ENCODE data around the gene SLC1A1.
"Not testable (repeated sequence)": the region's sequence is repeated elsewhere in the genome, so short reads cannot be mapped to it uniquely, and the experiment has no call there.

The SLC1A1 gene

GRCh38 chr9:4579001-4579400 is 88.7 kb downstream of the SLC1A1 start:
- DNase-seq (ENCODE audit: low spot score): no peak

- DNase-seq (ENCODE audit: low spot score): no peak
Measured at GRCh38 chr9:4581035-4581760, 90.9 kb downstream of the SLC1A1 start.

- no peak for DNase-seq (ENCODE audit: low spot score)
Measured at GRCh38 chr9:4581861-4582565, 91.7 kb downstream of the SLC1A1 start.

GRCh38 chr9:4583001-4583400 is 92.7 kb downstream of the SLC1A1 start:
- DNase-seq (ENCODE audit: low spot score): no peak

- no peak for DNase-seq (ENCODE audit: low spot score)
Measured at GRCh38 chr9:4584636-4585035, 94.4 kb downstream of the SLC1A1 start.

GRCh38 chr9:4585135-4585534 is 94.9 kb downstream of the SLC1A1 start:
- DNase-seq (ENCODE audit: low spot score): no peak

DNA sequence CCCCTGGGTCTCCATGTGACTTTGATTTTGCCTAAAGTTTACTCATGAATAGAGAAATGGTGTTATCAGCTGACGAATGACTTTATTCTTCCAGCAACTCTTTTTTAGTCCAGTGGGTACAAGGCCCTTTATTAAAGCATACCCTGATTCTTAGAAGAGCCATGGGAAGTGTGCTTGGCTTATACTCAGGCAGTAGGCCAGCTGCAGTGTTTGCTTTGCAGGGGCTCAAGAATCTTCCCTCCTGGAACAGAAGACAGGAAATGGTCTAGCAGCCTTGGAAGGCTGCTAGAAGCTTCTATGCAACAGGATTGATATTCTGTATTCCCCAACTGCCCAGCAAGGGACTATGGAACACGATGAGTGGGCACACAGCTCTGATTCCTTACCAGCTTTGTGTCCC is 98.5 kb downstream of the SLC1A1 start:
- DNase-seq (ENCODE audit: low spot score): no peak

GRCh38 chr9:4590430-4591122 is 100.3 kb downstream of the SLC1A1 start:
- no peak for DNase-seq (ENCODE audit: low spot score)

- no peak for DNase-seq (ENCODE audit: low spot score)
Measured at GRCh38 chr9:4591123-4591500, 100.8 kb downstream of the SLC1A1 start.

DNA sequence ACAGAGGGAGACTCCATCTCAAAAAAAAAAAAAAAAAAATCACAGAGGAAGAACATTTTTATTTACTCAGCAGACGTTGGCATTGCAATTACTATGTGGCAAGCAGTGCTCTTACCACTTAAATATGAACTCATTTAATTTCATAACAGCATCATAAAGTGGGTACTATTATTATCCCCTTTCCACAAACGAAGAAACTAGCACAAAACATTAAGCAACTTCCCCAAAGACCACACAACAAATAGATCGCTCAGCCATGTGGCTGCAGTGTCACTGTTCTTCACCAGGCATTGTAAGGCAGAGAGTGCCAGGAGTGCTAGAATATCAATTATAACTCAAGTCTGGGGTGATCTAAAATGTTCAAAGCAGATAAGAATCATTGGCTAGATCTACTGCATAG is 102.0 kb downstream of the SLC1A1 start:
- DNase-seq (ENCODE audit: low spot score): no peak

GRCh38 chr9:4592886-4593285 is 102.6 kb downstream of the SLC1A1 start:
- no peak for DNase-seq (ENCODE audit: low spot score)

GRCh38 chr9:4594545-4594944 is 104.3 kb downstream of the SLC1A1 start:
- DNase-seq (ENCODE audit: low spot score): no peak

GRCh38 chr9:4594994-4595393 is 104.7 kb downstream of the SLC1A1 start:
- no peak for DNase-seq (ENCODE audit: low spot score)

DNA sequence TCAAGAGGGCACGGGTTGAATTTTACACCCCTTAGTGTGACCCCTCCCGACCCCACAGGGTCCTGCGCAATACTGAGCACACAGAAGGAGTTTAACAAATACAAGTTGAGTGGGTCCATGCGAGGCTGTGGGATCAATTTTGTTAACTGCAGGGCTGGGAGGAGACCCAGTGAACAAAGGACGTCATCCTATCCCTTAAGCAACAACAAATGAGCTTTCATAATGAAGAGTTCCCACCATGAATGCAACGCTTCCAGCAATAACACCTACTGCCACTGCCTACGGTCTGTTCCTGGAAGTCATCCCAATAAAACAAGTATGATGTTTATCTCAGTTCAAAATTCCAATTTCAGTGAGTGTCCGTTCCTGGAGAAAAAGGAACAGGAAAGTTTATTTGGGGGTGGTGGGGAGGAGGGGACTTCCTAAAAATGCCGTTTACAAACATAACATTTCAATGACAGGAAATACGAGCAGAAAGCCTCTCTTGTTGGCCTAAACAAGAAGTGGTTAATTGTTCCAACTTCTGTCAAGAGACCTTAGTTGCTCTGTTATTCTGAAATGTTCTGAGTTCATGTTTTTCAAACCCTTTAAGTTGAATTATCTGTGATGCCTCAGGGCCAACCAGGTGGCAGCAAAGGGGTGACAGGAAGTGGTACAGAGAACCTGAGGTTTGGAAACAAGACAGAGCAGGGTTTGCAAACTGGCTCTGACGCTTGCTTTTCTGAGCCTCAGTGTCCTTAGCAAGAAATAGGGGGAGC is 106.1 kb downstream of the SLC1A1 start:
- no peak for DNase-seq (ENCODE audit: low spot score)

GRCh38 chr9:4600368-4600767 is 110.1 kb downstream of the SLC1A1 start:
- DNase-seq (ENCODE audit: low spot score): no peak

GRCh38 chr9:4603830-4604229 is 113.6 kb downstream of the SLC1A1 start:
- no peak for DNase-seq (ENCODE audit: low spot score)

DNA sequence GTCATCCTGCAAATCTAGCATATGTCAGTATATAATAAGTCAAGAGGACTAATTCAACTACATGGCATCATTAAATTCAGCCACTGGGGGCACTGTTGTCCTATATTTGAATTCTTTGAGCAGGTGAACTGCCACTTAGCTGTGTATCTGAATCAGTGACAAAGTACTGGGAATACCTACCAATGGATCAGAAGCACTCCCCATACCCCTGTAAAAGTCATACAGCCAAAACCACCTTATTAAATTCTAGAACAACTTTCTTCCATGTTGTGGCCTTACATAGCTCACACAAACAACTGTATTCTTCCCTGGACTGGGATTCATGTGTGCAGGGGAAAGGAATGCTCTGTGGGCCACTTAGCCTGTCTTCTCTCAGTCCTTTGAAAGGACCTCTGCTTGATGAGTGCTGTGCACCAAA is 114.4 kb downstream of the SLC1A1 start:
- no peak for DNase-seq (ENCODE audit: low spot score)

- DNase-seq (ENCODE audit: low spot score): not testable (repeated sequence)
Measured at GRCh38 chr9:4606033-4606432, 115.8 kb downstream of the SLC1A1 start.

DNA sequence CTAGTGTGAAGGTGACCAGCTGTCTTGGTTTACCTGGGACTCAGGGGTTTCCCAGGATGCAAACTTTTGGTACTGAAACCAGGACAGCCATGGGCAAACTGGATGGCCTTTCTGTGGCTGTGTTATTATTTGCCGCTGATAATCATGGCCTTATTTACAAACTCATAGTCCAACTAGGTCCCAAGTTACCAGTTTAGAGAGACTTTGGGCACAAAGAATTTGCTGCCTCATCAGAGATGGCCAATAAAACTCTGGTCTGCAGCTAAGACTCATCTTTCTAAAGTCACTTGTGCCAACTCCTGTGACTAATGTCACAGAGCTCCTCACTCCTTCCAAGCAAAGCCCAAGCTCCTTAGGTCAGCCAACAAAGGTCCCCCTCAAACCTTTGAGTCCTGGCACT is 124.4 kb downstream of the SLC1A1 start:
- no peak for DNase-seq (ENCODE audit: low spot score)

DNA sequence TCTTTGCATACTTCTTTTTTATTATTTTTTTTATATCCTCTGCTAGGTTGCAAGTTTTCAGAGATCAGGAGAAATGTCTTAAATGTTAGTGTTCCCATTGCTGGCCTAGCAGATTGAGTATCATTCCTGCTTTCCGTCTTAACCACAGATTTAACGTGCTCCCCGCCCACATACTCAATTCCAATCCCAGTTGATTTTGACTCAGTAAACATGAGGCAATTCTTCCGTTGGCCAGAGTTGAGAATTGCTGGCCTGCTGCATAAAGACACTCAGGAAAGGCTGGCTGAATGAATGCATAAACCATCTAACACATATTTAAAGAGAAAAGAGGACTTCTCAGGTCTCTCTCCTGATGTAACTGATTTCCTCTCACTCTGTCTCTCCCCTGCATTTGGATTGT is 125.0 kb downstream of the SLC1A1 start:
- DNase-seq (ENCODE audit: low spot score): peak; percentile 23

DNA sequence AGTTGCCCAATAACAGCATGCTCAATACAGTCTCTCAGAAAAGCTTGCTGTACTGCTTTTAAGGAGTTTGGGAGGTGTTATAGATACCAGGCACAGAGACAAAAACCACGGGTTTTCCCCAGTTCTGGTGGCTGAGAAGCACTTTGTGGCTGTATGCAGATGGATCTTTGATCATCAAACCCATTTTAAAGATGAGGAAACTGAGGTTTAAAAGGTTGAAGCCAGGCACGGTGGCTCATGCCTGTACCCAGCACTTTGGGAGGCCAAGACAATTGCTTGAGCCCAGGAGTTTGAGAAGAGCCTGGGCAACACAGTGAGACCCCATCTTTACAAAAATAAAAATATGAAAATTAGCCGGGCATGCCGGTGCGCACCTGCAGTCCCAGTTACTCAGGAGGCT is 125.5 kb downstream of the SLC1A1 start:
- DNase-seq (ENCODE audit: low spot score): no peak

DNA sequence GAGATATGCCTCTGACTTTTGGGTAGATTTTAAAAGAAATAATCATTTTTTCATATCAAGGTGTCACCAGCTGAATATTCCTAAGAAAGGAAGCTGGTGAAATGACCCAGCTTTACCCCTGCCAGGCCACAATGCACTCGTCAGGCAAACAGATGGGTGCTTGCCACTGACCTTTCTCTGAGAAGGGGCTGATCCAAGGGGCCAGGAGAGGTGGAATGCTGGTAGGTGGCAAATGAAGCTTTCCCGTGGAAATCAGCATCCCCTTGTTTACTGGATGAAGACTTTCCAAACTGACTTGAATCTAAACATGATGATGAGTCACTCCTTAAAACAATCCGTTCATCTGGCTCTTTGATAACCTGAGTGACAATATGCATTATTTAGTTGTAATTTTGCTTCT is 127.5 kb downstream of the SLC1A1 start:
- DNase-seq (ENCODE audit: low spot score): no peak

Measured in COLO829 (cell line).